ENCODE data around the gene GUF1.
A peak's percentile ranks its signal among the peaks of the same experiment; 100 is the strongest.

GUF1 gene

GRCh38 chr4:44678094-44679041 lies at the start of gene GUF1:
Gene GUF1 (plus strand): TSS chr4:44678420. CDS start chr4:44678623, 203 bp downstream.
- peak within 1 kb of the TSS; percentile 81 for H3K4me3 ChIP-seq (ENCODE audit: low read depth, low read length)
- DNase-seq (ENCODE audit: low read depth) = peak; percentile 93
- peak; percentile 13 for TF ChIP-seq CTCF (conservative IDR thresholded peaks at IDR 0.05; ENCODE audit: low read depth, low read length)

- H3K4me3 ChIP-seq (ENCODE audit: low read depth, low read length) = no peak overlapping the region
- DNase-seq (ENCODE audit: low read depth) = peak; percentile 68
- peak; percentile 79 for TF ChIP-seq CTCF (conservative IDR thresholded peaks at IDR 0.05; ENCODE audit: low read depth, low read length)
Measured at GRCh38 chr4:44629280-44629866, 48.8 kb upstream of the GUF1 start.

GRCh38 chr4:44632089-44632488 lies 46.1 kb upstream of the GUF1 start:
- DNase-seq (ENCODE audit: low read depth) = peak; percentile 5
- no peak overlapping the region for H3K4me3 ChIP-seq (ENCODE audit: low read depth, low read length)
- TF ChIP-seq CTCF (conservative IDR thresholded peaks at IDR 0.05; ENCODE audit: low read depth, low read length) = peak; percentile 41

GRCh38 chr4:44632733-44633132 lies 45.5 kb upstream of the GUF1 start:
- H3K4me3 ChIP-seq (ENCODE audit: low read depth, low read length) = no peak overlapping the region
- DNase-seq (ENCODE audit: low read depth) = no peak
- no peak for TF ChIP-seq CTCF (conservative IDR thresholded peaks at IDR 0.05; ENCODE audit: low read depth, low read length)

GRCh38 chr4:44638091-44638490 lies 40.1 kb upstream of the GUF1 start:
- DNase-seq (ENCODE audit: low read depth) = no peak
- TF ChIP-seq CTCF (conservative IDR thresholded peaks at IDR 0.05; ENCODE audit: low read depth, low read length) = no peak

GRCh38 chr4:44646151-44646550 lies 32.1 kb upstream of the GUF1 start:
- TF ChIP-seq CTCF (conservative IDR thresholded peaks at IDR 0.05; ENCODE audit: low read depth, low read length) = no peak
- no peak overlapping the region for H3K4me3 ChIP-seq (ENCODE audit: low read depth, low read length)
- no peak for DNase-seq (ENCODE audit: low read depth)

More at GRCh38 chr4:44638091-44638490, 40.1 kb upstream of the GUF1 start:
- H3K4me3 ChIP-seq (ENCODE audit: low read depth, low read length) = no peak overlapping the region

Data from choroid plexus epithelial cell (primary cell).